PC-3 (cell line): ENCODE results near the gene KIAA1217. TPM values are rescaled to one million over a fixed set of nuclear protein-coding genes. Genes with fewer than 3 reads are reported as not detected.

ENCODE experiments used
- ATAC-seq: fragments of 200-7000 bp; cut with Tn5 transposase; 2 replicates; pipeline ENCODE4 v1.9.1; 2020; ENCODE audit warnings: mild to moderate bottlenecking, moderate library complexity
- BruUV-seq: library from RNA; stranded (reverse); fragments of 400-500 nt; replicated peaks from 2 replicates; lab custom pipeline; 2021; lab: Mats Ljungman, UMichigan
- CTCF ChIA-PET: fragments of 300-600 bp; sonication (Branson Sonifier 250); formaldehyde crosslinking; loops from one replicate; lab custom pipeline; 2022; ENCODE audit warnings: antibody characterized with exemption; lab: Charles Lee
- POLR2A ChIA-PET: fragments of 300-600 bp; sonication (Branson Sonifier 250); formaldehyde crosslinking; loops from one replicate; lab custom pipeline; 2022; ENCODE audit warnings: antibody characterized with exemption; ENCODE audit not compliant: unreplicated experiment; lab: Charles Lee
- DNase-seq: peaks from one replicate; pipeline ENCODE4 v3.0.0-alpha.2; 2015
- H2AFZ ChIP-seq: fragments of 300-600 bp; sonication (generic); 2 replicates; pipeline ENCODE4 v1.6.0; 2016; ENCODE audit warnings: antibody characterized with exemption, low read length
- H3F3A ChIP-seq: fragments of 300-600 bp; sonication (generic); one replicate; pipeline ENCODE4 v1.6.0; 2017; ENCODE audit warnings: antibody characterized with exemption, low read length, control low read depth, mild to moderate bottlenecking; ENCODE audit not compliant: unreplicated experiment
- H3K27ac ChIP-seq: fragments of 300-600 bp; sonication (generic); 2 replicates; pipeline ENCODE4 v1.5.1; 2016; ENCODE audit warnings: mild to moderate bottlenecking, low read length
- H3K27me3 ChIP-seq: fragments of 300-600 bp; sonication (generic); 2 replicates; pipeline ENCODE4 v1.6.1; 2016; ENCODE audit warnings: low read length, mixed read lengths
- H3K36me3 ChIP-seq: fragments of 300-600 bp; sonication (generic); 2 replicates; pipeline ENCODE4 v1.6.1; 2016; ENCODE audit warnings: low read depth, mixed run types, low read length, mixed read lengths
- H3K4me1 ChIP-seq: fragments of 300-600 bp; sonication (generic); 2 replicates; pipeline ENCODE4 v1.5.1; 2016; ENCODE audit warnings: low read length; ENCODE audit not compliant: insufficient read depth
- H3K4me2 ChIP-seq: fragments of 300-600 bp; sonication (generic); 2 replicates; pipeline ENCODE4 v1.6.0; 2016; ENCODE audit warnings: low read length
- H3K4me3 ChIP-seq: fragments of 300-600 bp; sonication (generic); 2 replicates; pipeline ENCODE4 v1.5.1; 2016; ENCODE audit warnings: mild to moderate bottlenecking, low read length, mixed read lengths
- H3K79me2 ChIP-seq: fragments of 300-600 bp; sonication (generic); 2 replicates; pipeline ENCODE4 v1.6.1; 2017; ENCODE audit warnings: low read length, mixed read lengths
- H3K9ac ChIP-seq: fragments of 300-600 bp; sonication (generic); 2 replicates; pipeline ENCODE4 v1.6.0; 2016; ENCODE audit warnings: mild to moderate bottlenecking, low read length
- H3K9me2 ChIP-seq: fragments of 300-600 bp; sonication (generic); replicated peaks from 2 replicates; pipeline ENCODE4 v1.6.1; 2016; ENCODE audit warnings: mixed run types, low read length, mixed read lengths
- H3K9me3 ChIP-seq: fragments of 300-600 bp; sonication (generic); 2 replicates; pipeline ENCODE4 v1.6.1; 2016; ENCODE audit warnings: low read length, mixed read lengths
- H4K20me1 ChIP-seq: fragments of 300-600 bp; sonication (generic); 2 replicates; pipeline ENCODE4 v1.6.1; 2016; ENCODE audit warnings: low read length, mixed read lengths
- EZH2 ChIP-seq: fragments of 300-600 bp; sonication (generic); IDR thresholded peaks from one replicate; pipeline ENCODE4 v1.6.1; 2017; ENCODE audit warnings: antibody characterized with exemption, mild to moderate bottlenecking, low read length; ENCODE audit not compliant: unreplicated experiment
- EZH2phosphoT487 ChIP-seq: fragments of 300-600 bp; sonication (generic); IDR thresholded peaks from 2 replicates; pipeline ENCODE4 v1.6.1; 2018; ENCODE audit warnings: mild to moderate bottlenecking, antibody characterized with exemption, low read length, borderline replicate concordance
- intact Hi-C: fragments of 100-400 bp; cut with micrococcal nuclease; formaldehyde crosslinking; loops from 2 replicates; pipeline ENCODE4 v1.9.0; 2023
- total RNA-seq: library from RNA; depleted of rRNA; stranded (reverse); fragments of >200 nt; gene quantifications from 2 replicates; pipeline ENCODE4 v1.2.3, GENCODE V29; 2014
- TF ChIP-seq, protein P1 (sequence below): fragments of 300-600 bp; sonication (generic); conservative IDR thresholded peaks from 2 replicates; pipeline ENCODE4 v1.5.1; 2017; ENCODE audit warnings: antibody characterized with exemption, low read depth, mild to moderate bottlenecking, low read length

KIAA1217 gene
- total RNA-seq, 1 experiment from 2014 or later: 16.0 TPM

DNA sequence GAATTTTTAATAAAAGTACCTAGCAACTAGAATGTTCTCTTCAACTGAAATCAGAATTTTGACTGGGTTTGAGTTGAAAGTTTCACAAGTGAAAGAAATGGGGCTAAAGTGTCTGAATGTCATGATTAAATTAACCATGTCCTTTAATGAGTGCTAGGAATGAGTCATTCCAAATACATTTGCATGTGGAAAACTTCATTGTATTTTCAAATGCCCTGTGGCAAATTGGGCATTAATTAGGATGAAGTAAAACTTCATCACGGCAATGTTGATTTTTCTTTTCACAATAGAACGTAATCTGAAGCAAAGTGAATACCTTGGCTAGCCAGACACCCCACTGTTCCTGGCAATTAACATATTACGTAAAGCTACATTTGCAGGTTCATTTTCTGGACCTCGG is 166.6 kb downstream of the KIAA1217 start:
- intact Hi-C loops: no loop called here
- ATAC-seq: no peak
- ChIA-PET POLR2A (no interaction called here), CTCF (no interaction called here)
- no peak overlapping the region for H3K9ac ChIP-seq
- no TSS peak for BruUV-seq
- H3K9me2 ChIP-seq: no peaks in the 10 kb centered on the region
- H3K9me3 ChIP-seq: no peaks in the 10 kb centered on the region
- TF ChIP-seq EZH2phosphoT487: no peak
- no peak for TF ChIP-seq EZH2
- TF ChIP-seq, protein P1, sequence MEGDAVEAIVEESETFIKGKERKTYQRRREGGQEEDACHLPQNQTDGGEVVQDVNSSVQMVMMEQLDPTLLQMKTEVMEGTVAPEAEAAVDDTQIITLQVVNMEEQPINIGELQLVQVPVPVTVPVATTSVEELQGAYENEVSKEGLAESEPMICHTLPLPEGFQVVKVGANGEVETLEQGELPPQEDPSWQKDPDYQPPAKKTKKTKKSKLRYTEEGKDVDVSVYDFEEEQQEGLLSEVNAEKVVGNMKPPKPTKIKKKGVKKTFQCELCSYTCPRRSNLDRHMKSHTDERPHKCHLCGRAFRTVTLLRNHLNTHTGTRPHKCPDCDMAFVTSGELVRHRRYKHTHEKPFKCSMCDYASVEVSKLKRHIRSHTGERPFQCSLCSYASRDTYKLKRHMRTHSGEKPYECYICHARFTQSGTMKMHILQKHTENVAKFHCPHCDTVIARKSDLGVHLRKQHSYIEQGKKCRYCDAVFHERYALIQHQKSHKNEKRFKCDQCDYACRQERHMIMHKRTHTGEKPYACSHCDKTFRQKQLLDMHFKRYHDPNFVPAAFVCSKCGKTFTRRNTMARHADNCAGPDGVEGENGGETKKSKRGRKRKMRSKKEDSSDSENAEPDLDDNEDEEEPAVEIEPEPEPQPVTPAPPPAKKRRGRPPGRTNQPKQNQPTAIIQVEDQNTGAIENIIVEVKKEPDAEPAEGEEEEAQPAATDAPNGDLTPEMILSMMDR: no peak
- H3F3A ChIP-seq: no peaks in the 10 kb centered on the region
- H3K27ac ChIP-seq: no peak overlapping the region
- H3K4me2 ChIP-seq: no peak overlapping the region
- H3K79me2 ChIP-seq: no peaks in the 10 kb centered on the region
- no peaks in the 10 kb centered on the region for H3K27me3 ChIP-seq
- H2AFZ ChIP-seq: no peak overlapping the region
- H3K4me3 ChIP-seq: no peak overlapping the region
- no peaks in the 10 kb centered on the region for H3K36me3 ChIP-seq
- no peaks in the 10 kb centered on the region for H4K20me1 ChIP-seq
- DNase-seq: no peak
- H3K4me1 ChIP-seq: no peaks in the 10 kb centered on the region

DNA sequence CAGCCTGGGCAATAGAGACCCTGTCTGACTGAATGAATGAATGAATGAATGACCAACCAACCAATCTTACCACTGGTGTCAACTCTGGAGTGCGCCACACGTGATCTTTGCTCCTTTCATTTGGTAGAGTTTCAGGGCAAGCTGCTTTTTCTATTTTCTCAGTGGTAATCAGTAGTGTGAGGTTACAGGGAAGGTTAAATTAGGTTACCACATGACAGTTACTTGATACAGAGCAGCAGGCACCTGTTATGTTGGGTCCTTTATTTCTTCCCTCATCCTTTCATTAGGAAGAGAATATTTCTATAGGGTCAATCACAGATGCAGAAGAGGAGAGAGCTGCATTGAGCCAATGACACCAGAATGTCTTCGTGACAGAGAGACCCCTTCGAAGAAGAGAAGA is 167.8 kb downstream of the KIAA1217 start:
- no peak for DNase-seq
- ChIA-PET POLR2A (no interaction called here), CTCF (no interaction called here)
- H3K4me2 ChIP-seq: no peak overlapping the region
- no peaks in the 10 kb centered on the region for H3F3A ChIP-seq
- no peaks in the 10 kb centered on the region for H3K79me2 ChIP-seq
- intact Hi-C loops: no loop called here
- no peak overlapping the region for H3K9ac ChIP-seq
- H3K9me3 ChIP-seq: no peaks in the 10 kb centered on the region
- H3K27me3 ChIP-seq: no peaks in the 10 kb centered on the region
- ATAC-seq: no peak
- no TSS peak for BruUV-seq
- H2AFZ ChIP-seq: no peak overlapping the region
- no peak overlapping the region for H3K4me3 ChIP-seq
- no peaks in the 10 kb centered on the region for H4K20me1 ChIP-seq
- H3K4me1 ChIP-seq: no peaks in the 10 kb centered on the region
- H3K9me2 ChIP-seq: no peaks in the 10 kb centered on the region
- TF ChIP-seq EZH2phosphoT487 (no peak), EZH2 (no peak)
- TF ChIP-seq, protein P1: no peak
- no peak overlapping the region for H3K27ac ChIP-seq
- H3K36me3 ChIP-seq: no peaks in the 10 kb centered on the region

DNA sequence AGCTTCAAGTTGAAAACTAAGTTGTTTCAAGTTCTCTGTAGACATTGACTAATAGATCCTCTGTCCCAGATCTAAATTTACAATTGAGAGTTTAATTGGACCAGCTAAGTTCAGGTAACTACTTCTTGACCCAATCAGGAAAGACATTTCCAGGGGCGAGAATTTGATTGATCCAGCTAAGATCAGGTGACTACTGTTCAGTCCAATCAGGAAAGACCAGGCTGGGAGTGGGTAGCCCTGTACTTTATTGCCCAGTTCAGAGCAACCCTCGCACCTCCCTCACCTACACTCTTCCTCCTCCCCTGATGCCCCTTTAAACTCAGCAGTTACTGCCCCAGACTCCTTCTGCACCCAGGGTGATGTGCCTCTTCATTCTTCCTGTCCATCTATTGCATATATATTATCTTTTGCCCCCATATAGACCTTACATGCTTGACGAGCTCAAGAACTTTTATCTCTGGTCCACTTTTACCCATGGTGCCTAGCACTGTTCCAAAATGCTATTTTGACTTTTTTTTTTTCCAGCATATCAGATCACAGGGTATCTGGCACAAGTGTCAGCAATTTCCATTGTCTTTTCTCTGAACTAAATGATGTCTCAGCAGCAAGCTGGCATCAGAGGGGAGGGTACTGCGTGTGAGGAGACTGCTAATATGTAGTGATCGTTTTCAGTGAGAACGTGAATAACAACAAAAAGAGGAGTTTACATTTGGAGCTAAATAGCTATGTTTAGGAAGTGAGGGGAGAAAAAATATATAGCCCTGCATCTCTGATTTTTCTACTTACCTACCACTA is 169.4 kb downstream of the KIAA1217 start:
- Histone ChIP-seq H2AFZ (no peak overlapping the region), H3K79me2 (no peaks in the 10 kb centered on the region), H3K9me2 (no peaks in the 10 kb centered on the region), H3K9ac (no peak overlapping the region), H3K4me1 (peaks cover 4% of the 10 kb centered on the region), H3K4me2 (no peak overlapping the region), H3K36me3 (no peaks in the 10 kb centered on the region), H3K27me3 (no peaks in the 10 kb centered on the region), H3K27ac (no peak overlapping the region), H4K20me1 (no peaks in the 10 kb centered on the region), H3K9me3 (no peaks in the 10 kb centered on the region), H3K4me3 (no peak overlapping the region), H3F3A (no peaks in the 10 kb centered on the region)
- ATAC-seq (no peak), DNase-seq (no peak)
- TF ChIP-seq, protein P1: no peak
- TF ChIP-seq EZH2phosphoT487 (no peak), EZH2 (no peak)
- intact Hi-C loops: no loop called here
- BruUV-seq: no TSS peak
- ChIA-PET POLR2A (no interaction called here), CTCF (no interaction called here)
